Activated B cell treated with CpG ODN at 0.5 μM for 24 hours (primary cell): ENCODE measurements around the gene FOXP1. TPM values are rescaled to one million over a fixed set of nuclear protein-coding genes. Genes with fewer than 3 reads are reported as not detected.

Experiments
- ATAC-seq: fragments of 200-7000 bp; cut with Tn5 transposase; one replicate; pipeline ENCODE4 v1.10.0; 2021; ENCODE audit warnings: low read depth, mild to moderate bottlenecking, moderate library complexity
- CTCF ChIA-PET: fragments of 350-600 bp; sonication (Branson Sonifier 250); formaldehyde crosslinking; loops from one replicate; lab custom pipeline; 2021; ENCODE audit warnings: antibody characterized with exemption; lab: Charles Lee
- POLR2A ChIA-PET: fragments of 350-600 bp; sonication (Branson Sonifier 250); formaldehyde crosslinking; loops from one replicate; lab custom pipeline; 2021; ENCODE audit warnings: antibody characterized with exemption; lab: Charles Lee
- DNase-seq: peaks from one replicate; pipeline ENCODE4 v3.0.0; 2022
- H3K27ac Mint-ChIP-seq: one replicate; pipeline ENCODE4 v1.8.0; 2020; ENCODE audit warnings: mixed read lengths
- H3K27me3 Mint-ChIP-seq: one replicate; pipeline ENCODE4 v1.8.0; 2021; ENCODE audit warnings: mixed read lengths
- H3K36me3 Mint-ChIP-seq: one replicate; pipeline ENCODE4 v1.8.0; 2021; ENCODE audit warnings: low read depth, mixed read lengths
- H3K4me1 Mint-ChIP-seq: one replicate; pipeline ENCODE4 v1.8.0; 2021; ENCODE audit warnings: mixed read lengths
- H3K4me3 Mint-ChIP-seq: one replicate; pipeline ENCODE4 v1.8.0; 2020; ENCODE audit warnings: mild to moderate bottlenecking, mixed read lengths
- H3K9me3 Mint-ChIP-seq: one replicate; pipeline ENCODE4 v1.8.0; 2020; ENCODE audit warnings: mixed read lengths
- CTCF ChIP-seq: fragments of 200-600 bp; IDR thresholded peaks from one replicate; pipeline ENCODE4 v1.8.0; 2022; ENCODE audit warnings: antibody characterized with exemption, mild to moderate bottlenecking
- intact Hi-C: fragments of 100-400 bp; cut with micrococcal nuclease; formaldehyde crosslinking; loops from one replicate; pipeline ENCODE4 v1.15.1; 2024
- total RNA-seq: library from RNA; stranded (reverse); gene quantifications from 2 replicates; pipeline ENCODE4 v1.2.3, GENCODE V29; 2022

Gene FOXP1
- total RNA-seq, 1 donor from 2014 or later: 563 TPM

GRCh38 chr3:71442652-71443042 is 140.9 kb downstream of the FOXP1 start:
- H3K27ac Mint-ChIP-seq: peak overlapping the region; percentile 99
- peak overlapping the region; percentile 82 for H3K4me3 Mint-ChIP-seq
- no peak for TF ChIP-seq CTCF
- intact Hi-C loops: loop anchor here (2.0 to 5.0 kb wide), 5 partner anchors 135 to 435 kb away; no protein-coding TSS in a partner anchor
- no peaks in the 10 kb centered on the region for H3K27me3 Mint-ChIP-seq
- ChIA-PET CTCF (interaction anchor here (1.0 to 3.0 kb wide), 5 partner anchors 12 to 54 kb away, joined by 4 to 13 read pairs (median 5); no protein-coding TSS in a partner anchor), POLR2A (interaction anchor here (0.7 to 6.1 kb wide), 15 partner anchors 12 to 1558 kb away, joined by 4 to 66 read pairs (median 13); partner anchors contain the start of gene FOXP1)
- peak; percentile 21 for ATAC-seq
- H3K36me3 Mint-ChIP-seq: peaks cover 2% of the 10 kb centered on the region
- no peaks in the 10 kb centered on the region for H3K9me3 Mint-ChIP-seq
- H3K4me1 Mint-ChIP-seq: peaks cover 96% of the 10 kb centered on the region
- no peak for DNase-seq

GRCh38 chr3:71441925-71442651 is 141.4 kb downstream of the FOXP1 start:
- Mint-ChIP-seq H3K27me3 (no peaks in the 10 kb centered on the region), H3K9me3 (no peaks in the 10 kb centered on the region), H3K4me1 (peaks cover 96% of the 10 kb centered on the region), H3K4me3 (peak overlapping the region; percentile 82), H3K27ac (peak overlapping the region; percentile 99), H3K36me3 (peaks cover 5% of the 10 kb centered on the region)
- DNase-seq (no peak), ATAC-seq (peak; percentile 14)
- no peak for TF ChIP-seq CTCF
- ChIA-PET POLR2A (interaction anchor here (0.6 to 6.1 kb wide), 16 partner anchors 12 to 1559 kb away, joined by 3 to 66 read pairs (median 12); partner anchors contain the start of gene FOXP1), CTCF (interaction anchor here (1.0 to 3.0 kb wide), 3 partner anchors 11 to 53 kb away, joined by 4 to 13 read pairs (median 4); no protein-coding TSS in a partner anchor)
- intact Hi-C loops: loop anchor here (1.0 to 5.0 kb wide), 6 partner anchors 11 to 435 kb away; no protein-coding TSS in a partner anchor

GRCh38 chr3:71441217-71441924 is 142.2 kb downstream of the FOXP1 start:
- ATAC-seq: no peak
- ChIA-PET CTCF (interaction anchor here (3.0 kb wide), 1 partner anchor 25 kb away, joined by 13 read pairs; no protein-coding TSS in a partner anchor), POLR2A (interaction anchor here (0.6 to 6.1 kb wide), 17 partner anchors 10 to 377 kb away, joined by 3 to 50 read pairs (median 6); partner anchors contain the start of gene FOXP1)
- H3K9me3 Mint-ChIP-seq: no peaks in the 10 kb centered on the region
- H3K4me1 Mint-ChIP-seq: peaks cover 94% of the 10 kb centered on the region
- peaks cover 5% of the 10 kb centered on the region for H3K36me3 Mint-ChIP-seq
- intact Hi-C loops: loop anchor here (1.0 to 5.0 kb wide), 5 partner anchors 10 to 434 kb away; no protein-coding TSS in a partner anchor
- peak overlapping the region; percentile 16 for H3K4me3 Mint-ChIP-seq
- no peak for TF ChIP-seq CTCF
- H3K27ac Mint-ChIP-seq: peak overlapping the region; percentile 99
- no peaks in the 10 kb centered on the region for H3K27me3 Mint-ChIP-seq
- no peak for DNase-seq

- intact Hi-C loops: no loop called here
- no peaks in the 10 kb centered on the region for H3K27me3 Mint-ChIP-seq
- no peak for DNase-seq
- CTCF ChIA-PET: interaction anchor here (0.7 kb wide), 1 partner anchor 11 kb away, joined by 3 read pairs; no protein-coding TSS in a partner anchor
- peaks cover 89% of the 10 kb centered on the region for H3K4me1 Mint-ChIP-seq
- no peaks in the 10 kb centered on the region for H3K9me3 Mint-ChIP-seq
- H3K27ac Mint-ChIP-seq: peak overlapping the region; percentile 46
- POLR2A ChIA-PET: interaction anchor here (0.6 to 2.4 kb wide), 4 partner anchors 10 to 100 kb away, joined by 3 to 9 read pairs (median 3); no protein-coding TSS in a partner anchor
- peaks cover 5% of the 10 kb centered on the region for H3K36me3 Mint-ChIP-seq
- H3K4me3 Mint-ChIP-seq: no peak overlapping the region
- no peak for ATAC-seq
- no peak for TF ChIP-seq CTCF
Measured at GRCh38 chr3:71438904-71439303, 144.6 kb downstream of the FOXP1 start.
